Measurements from ENCODE around the gene CLK3.

DNA sequence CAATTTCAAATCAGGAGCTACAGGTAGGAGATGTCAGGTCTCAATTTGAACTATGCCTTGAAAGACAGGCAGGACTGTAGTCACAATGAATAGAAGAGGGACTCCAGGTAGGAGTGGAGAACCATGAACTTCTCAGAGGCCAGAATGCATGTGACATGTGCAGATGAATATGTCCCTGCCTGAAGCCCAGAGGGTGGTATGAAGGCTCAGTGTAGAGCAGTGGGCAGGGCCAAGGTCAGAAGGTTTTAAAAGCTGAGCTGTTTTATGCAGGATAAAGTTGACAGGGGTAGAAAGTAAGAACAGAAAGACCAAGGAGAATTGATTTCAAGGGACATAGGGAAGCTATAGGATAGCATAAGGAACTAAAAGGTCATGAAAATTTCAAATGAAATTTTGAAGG is 30.8 kb downstream of the CLK3 start:
- TF ChIP-seq POLR2A (IDR thresholded peaks at IDR 0.05), result no peak
- TF ChIP-seq, protein P1, sequence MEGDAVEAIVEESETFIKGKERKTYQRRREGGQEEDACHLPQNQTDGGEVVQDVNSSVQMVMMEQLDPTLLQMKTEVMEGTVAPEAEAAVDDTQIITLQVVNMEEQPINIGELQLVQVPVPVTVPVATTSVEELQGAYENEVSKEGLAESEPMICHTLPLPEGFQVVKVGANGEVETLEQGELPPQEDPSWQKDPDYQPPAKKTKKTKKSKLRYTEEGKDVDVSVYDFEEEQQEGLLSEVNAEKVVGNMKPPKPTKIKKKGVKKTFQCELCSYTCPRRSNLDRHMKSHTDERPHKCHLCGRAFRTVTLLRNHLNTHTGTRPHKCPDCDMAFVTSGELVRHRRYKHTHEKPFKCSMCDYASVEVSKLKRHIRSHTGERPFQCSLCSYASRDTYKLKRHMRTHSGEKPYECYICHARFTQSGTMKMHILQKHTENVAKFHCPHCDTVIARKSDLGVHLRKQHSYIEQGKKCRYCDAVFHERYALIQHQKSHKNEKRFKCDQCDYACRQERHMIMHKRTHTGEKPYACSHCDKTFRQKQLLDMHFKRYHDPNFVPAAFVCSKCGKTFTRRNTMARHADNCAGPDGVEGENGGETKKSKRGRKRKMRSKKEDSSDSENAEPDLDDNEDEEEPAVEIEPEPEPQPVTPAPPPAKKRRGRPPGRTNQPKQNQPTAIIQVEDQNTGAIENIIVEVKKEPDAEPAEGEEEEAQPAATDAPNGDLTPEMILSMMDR (IDR thresholded peaks at IDR 0.05), result no peak

Data from esophagus squamous epithelium (tissue), 4 donors.